Natural killer cell (primary cell): ENCODE results near the gene MEF2B. TPM values are rescaled to one million over a fixed set of nuclear protein-coding genes. Genes with fewer than 3 reads are reported as not detected.

Source experiments
- ATAC-seq, 3 donors: fragments of 150-1000 bp in 2 of 3; fragments of 200-7000 bp in 1 of 3; cut with Tn5 transposase; 1 replicate in 1 of 3; 2 replicates in 2 of 3; pipeline ENCODE4 v1.10.0; 2021; ENCODE audit warnings: mild to moderate bottlenecking in 2 of 3, moderate library complexity in 2 of 3
- DNase-seq, 2 donors: peaks; one replicate each; pipeline versions ENCODE4 v3.0.0 to v3.0.0-alpha.2; 2013 to 2021; ENCODE audit warnings: mixed read lengths in 1 of 2
- H3K27ac ChIP-seq: one replicate; pipeline ENCODE4 v1.5.1; 2013; ENCODE audit warnings: mild to moderate bottlenecking, low read length
- H3K27me3 ChIP-seq: one replicate; pipeline ENCODE4 v1.6.1; 2013; ENCODE audit warnings: low read length; ENCODE audit not compliant: control insufficient read depth, insufficient read depth
- H3K36me3 ChIP-seq: one replicate; pipeline ENCODE4 v1.6.1; 2013; ENCODE audit warnings: low read length; ENCODE audit not compliant: control insufficient read depth, insufficient read depth
- H3K4me1 ChIP-seq: one replicate; pipeline ENCODE4 v1.6.1; 2013; ENCODE audit warnings: low read length; ENCODE audit not compliant: control insufficient read depth, insufficient read depth
- H3K4me3 ChIP-seq: one replicate; pipeline ENCODE4 v1.5.1; 2013; ENCODE audit warnings: low read length
- H3K9me3 ChIP-seq: one replicate; pipeline ENCODE4 v1.6.1; 2013; ENCODE audit warnings: low read length; ENCODE audit not compliant: control insufficient read depth, insufficient read depth
- H3K27ac Mint-ChIP-seq, 2 donors: one replicate each; pipeline ENCODE4 v1.8.0; 2022; ENCODE audit warnings: mild to moderate bottlenecking in 2 of 2, mixed read lengths in 2 of 2, moderate library complexity in 1 of 2
- H3K27me3 Mint-ChIP-seq, 2 donors: one replicate each; pipeline ENCODE4 v1.8.0; 2022; ENCODE audit warnings: low read depth in 2 of 2, mixed read lengths in 2 of 2
- H3K36me3 Mint-ChIP-seq: one replicate; pipeline ENCODE4 v1.8.0; 2022; ENCODE audit warnings: mixed read lengths
- H3K4me1 Mint-ChIP-seq, 2 donors: one replicate each; pipeline ENCODE4 v1.8.0; 2022; ENCODE audit warnings: mixed read lengths in 2 of 2
- H3K4me3 Mint-ChIP-seq: one replicate; pipeline ENCODE4 v1.8.0; 2022; ENCODE audit warnings: mild to moderate bottlenecking, moderate library complexity, mixed read lengths
- H3K9me3 Mint-ChIP-seq, 2 donors: one replicate each; pipeline ENCODE4 v1.8.0; 2022; ENCODE audit warnings: mixed read lengths in 2 of 2
- WGBS: methylation state at CpG from one replicate; pipeline ENCODE4 v1.1.7; 2013; ENCODE audit warnings: missing lambda C conversion rate; ENCODE audit not compliant: insufficient coverage; 5-methylcytosine and 5-hydroxymethylcytosine counted together
- intact Hi-C: fragments of 100-400 bp; cut with micrococcal nuclease; formaldehyde crosslinking; loops from one replicate; pipeline ENCODE4 v1.14.2; 2022
- total RNA-seq, 4 donors: library from RNA; stranded (reverse); fragments of 120-200 nt in 1 of 4; gene quantifications; one replicate each; pipeline versions ENCODE4 v1.2.3 to v1.2.4, GENCODE V29; 2013 to 2022
- TF ChIP-seq, protein P1 (sequence below): fragments of 200-600 bp; IDR thresholded peaks from one replicate; pipeline ENCODE4 v1.8.0; 2022; ENCODE audit warnings: antibody characterized with exemption

MEF2B gene
- total RNA-seq, 3 donors from 2014 or later (not counting 1 experiment from before 2014, with no cell fraction given): 4.7 to 7.0 (median 5.6) TPM

DNA sequence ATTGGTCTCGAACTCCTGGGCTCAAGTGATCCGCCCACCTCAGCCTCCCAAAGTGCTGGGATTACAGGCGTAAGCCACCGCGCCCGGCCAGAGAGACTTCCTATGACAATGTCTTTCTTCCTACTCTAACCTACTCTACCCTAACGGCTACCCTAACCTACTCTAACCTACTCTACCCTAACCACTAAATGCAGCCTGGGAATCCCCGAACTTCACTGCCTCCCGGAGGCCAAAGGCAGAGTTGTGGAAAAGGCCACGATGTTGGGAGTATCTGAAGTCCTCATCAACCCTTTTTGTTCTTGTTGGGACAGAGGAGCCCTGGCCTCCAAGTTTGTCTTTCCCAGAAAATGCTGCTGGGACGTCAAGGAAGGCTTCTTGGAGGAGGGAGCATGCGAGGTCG is 34.1 kb upstream of the MEF2B start:
- ATAC-seq: no peak
- Mint-ChIP-seq H3K27ac (peak overlapping the region; percentile 84 to 87), H3K4me3 (peak overlapping the region; percentile 90), H3K27me3 (peaks cover 0 to 3% of the 10 kb centered on the region in 2 donors), H3K4me1 (peaks cover 24 to 32% of the 10 kb centered on the region in 2 donors), H3K9me3 (peaks cover 0 to 5% of the 10 kb centered on the region in 2 donors), H3K36me3 (no peaks in the 10 kb centered on the region)
- peaks cover 4% of the 10 kb centered on the region for H3K36me3 ChIP-seq
- DNase-seq: no peak
- no peak overlapping the region for H3K27ac ChIP-seq
- WGBS: 78% methylated on average over 13 of the region's 13 CpGs
- intact Hi-C loops: no loop called here
- H3K4me1 ChIP-seq: peaks cover 41% of the 10 kb centered on the region
- TF ChIP-seq, protein P1, sequence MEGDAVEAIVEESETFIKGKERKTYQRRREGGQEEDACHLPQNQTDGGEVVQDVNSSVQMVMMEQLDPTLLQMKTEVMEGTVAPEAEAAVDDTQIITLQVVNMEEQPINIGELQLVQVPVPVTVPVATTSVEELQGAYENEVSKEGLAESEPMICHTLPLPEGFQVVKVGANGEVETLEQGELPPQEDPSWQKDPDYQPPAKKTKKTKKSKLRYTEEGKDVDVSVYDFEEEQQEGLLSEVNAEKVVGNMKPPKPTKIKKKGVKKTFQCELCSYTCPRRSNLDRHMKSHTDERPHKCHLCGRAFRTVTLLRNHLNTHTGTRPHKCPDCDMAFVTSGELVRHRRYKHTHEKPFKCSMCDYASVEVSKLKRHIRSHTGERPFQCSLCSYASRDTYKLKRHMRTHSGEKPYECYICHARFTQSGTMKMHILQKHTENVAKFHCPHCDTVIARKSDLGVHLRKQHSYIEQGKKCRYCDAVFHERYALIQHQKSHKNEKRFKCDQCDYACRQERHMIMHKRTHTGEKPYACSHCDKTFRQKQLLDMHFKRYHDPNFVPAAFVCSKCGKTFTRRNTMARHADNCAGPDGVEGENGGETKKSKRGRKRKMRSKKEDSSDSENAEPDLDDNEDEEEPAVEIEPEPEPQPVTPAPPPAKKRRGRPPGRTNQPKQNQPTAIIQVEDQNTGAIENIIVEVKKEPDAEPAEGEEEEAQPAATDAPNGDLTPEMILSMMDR: no peak
- H3K9me3 ChIP-seq: no peaks in the 10 kb centered on the region
- no peak overlapping the region for H3K4me3 ChIP-seq
- H3K27me3 ChIP-seq: no peaks in the 10 kb centered on the region

DNA sequence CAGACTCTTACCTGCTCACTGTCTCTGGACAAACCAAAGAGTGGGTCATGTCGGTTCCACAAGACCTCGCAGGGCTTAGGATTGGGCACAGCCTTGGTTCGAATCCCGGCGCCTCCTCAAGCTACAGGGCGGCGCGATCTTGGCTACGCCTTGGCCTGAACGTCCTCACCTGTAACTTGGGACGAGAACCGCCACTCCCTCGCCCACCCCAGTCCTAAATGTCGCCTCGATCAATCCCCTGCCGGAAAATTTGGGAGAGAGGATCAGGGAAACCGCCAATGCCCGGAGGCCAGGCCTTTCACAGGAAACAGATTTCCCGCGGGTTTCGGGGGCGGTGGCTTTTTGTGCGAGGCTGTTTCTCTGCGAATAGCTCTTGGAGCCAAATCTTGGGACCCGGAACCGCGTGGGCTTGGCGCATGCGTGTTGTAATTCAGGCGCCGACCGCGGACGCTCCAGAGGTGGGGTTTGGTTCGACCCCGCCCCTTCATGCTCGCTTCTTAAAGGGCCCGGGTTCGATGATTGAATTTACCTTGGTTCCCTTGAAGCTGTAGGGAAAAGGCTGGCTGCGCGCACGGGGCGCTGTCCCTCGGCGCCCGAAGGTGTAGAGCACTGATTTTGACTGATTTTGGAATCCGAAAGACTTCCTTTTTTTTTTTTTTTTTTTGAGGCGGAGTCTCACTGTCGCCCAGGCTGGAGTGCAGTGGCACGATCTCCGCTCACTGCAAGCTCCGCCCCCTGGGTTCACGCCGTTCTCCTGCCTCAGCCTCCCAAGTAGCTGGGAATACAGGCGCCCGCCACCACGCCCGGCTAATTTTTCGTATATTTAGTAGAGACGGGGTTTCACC is 33.2 kb upstream of the MEF2B start, which contains the start of gene NR2C2AP:
Gene NR2C2AP, minus strand, starts transcription at position 403 of the 845 bp plus-strand sequence. Its CDS starts 354 bp downstream, at position 49.
- Mint-ChIP-seq H3K4me1 (peaks cover 24 to 32% of the 10 kb centered on the region in 2 donors), H3K27ac (peak within 1 kb of the TSS; percentile 84 to 87), H3K4me3 (peak within 1 kb of the TSS; percentile 90), H3K36me3 (no peaks in the 10 kb centered on the region), H3K9me3 (peaks cover 0 to 5% of the 10 kb centered on the region in 2 donors), H3K27me3 (peaks cover 0 to 3% of the 10 kb centered on the region in 2 donors)
- peaks cover 41% of the 10 kb centered on the region for H3K4me1 ChIP-seq
- H3K27me3 ChIP-seq: no peaks in the 10 kb centered on the region
- H3K27ac ChIP-seq: peak within 1 kb of the TSS; percentile 71
- WGBS: 6% methylated on average over 60 of the region's 60 CpGs
- intact Hi-C loops: loop anchor here (1.0 kb wide), 1 partner anchor 11 kb away; the partner anchor contains the start of genes BORCS8 and RFXANK
- DNase-seq (peak; percentile 86 to 97), ATAC-seq (peak; percentile 90 to 96 (median 93))
- TF ChIP-seq, protein P1: no peak
- H3K4me3 ChIP-seq: peak within 1 kb of the TSS; percentile 71
- peaks cover 10% of the 10 kb centered on the region for H3K36me3 ChIP-seq
- H3K9me3 ChIP-seq: no peaks in the 10 kb centered on the region

DNA sequence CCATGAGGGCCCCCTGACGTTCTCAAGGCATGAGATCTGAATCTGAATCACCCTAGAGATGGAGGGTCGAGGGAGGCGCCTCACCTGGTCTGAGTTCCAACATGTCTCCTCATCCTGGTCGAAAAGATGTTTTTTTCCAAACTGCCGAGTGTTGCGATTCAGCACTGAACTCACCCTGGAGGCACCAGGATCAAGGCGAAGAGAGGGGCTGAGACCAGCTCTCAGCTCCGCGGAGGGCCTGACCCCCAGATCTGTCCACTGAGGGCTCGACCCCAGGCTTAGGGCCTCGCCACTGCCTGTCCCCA is 32.6 kb upstream of the MEF2B start:
- Mint-ChIP-seq H3K9me3 (peaks cover 0 to 4% of the 10 kb centered on the region in 2 donors), H3K27me3 (peaks cover 0 to 1% of the 10 kb centered on the region in 2 donors), H3K27ac (peak overlapping the region; percentile 84 to 87), H3K4me3 (peak overlapping the region; percentile 90), H3K4me1 (peaks cover 22 to 28% of the 10 kb centered on the region in 2 donors), H3K36me3 (no peaks in the 10 kb centered on the region)
- intact Hi-C loops: loop anchor here (1.0 kb wide), 1 partner anchor 10 kb away; the partner anchor contains the start of genes BORCS8 and RFXANK
- peak overlapping the region; percentile 71 for H3K27ac ChIP-seq
- H3K36me3 ChIP-seq: peaks cover 14% of the 10 kb centered on the region
- H3K9me3 ChIP-seq: no peaks in the 10 kb centered on the region
- 32% methylated on average over 11 of the region's 11 CpGs for WGBS
- no peak for ATAC-seq
- H3K4me1 ChIP-seq: peaks cover 35% of the 10 kb centered on the region
- no peaks in the 10 kb centered on the region for H3K27me3 ChIP-seq
- H3K4me3 ChIP-seq: peak overlapping the region; percentile 71
- TF ChIP-seq, protein P1: no peak
- no peak for DNase-seq
